Measurements from ENCODE around the gene SH3BP1.

GRCh38 chr22:37705205-37705604 lies 65.7 kb downstream of the SH3BP1 start:
- TF ChIP-seq POLR2AphosphoS5 (IDR thresholded peaks at IDR 0.05) (no peak), CTCF (IDR thresholded peaks at IDR 0.05) (no peak), EP300 (IDR thresholded peaks at IDR 0.05) (no peak)

All from stomach (tissue), 4 donors.